ENCODE results near the gene CADM1.

The CADM1 gene

DNA sequence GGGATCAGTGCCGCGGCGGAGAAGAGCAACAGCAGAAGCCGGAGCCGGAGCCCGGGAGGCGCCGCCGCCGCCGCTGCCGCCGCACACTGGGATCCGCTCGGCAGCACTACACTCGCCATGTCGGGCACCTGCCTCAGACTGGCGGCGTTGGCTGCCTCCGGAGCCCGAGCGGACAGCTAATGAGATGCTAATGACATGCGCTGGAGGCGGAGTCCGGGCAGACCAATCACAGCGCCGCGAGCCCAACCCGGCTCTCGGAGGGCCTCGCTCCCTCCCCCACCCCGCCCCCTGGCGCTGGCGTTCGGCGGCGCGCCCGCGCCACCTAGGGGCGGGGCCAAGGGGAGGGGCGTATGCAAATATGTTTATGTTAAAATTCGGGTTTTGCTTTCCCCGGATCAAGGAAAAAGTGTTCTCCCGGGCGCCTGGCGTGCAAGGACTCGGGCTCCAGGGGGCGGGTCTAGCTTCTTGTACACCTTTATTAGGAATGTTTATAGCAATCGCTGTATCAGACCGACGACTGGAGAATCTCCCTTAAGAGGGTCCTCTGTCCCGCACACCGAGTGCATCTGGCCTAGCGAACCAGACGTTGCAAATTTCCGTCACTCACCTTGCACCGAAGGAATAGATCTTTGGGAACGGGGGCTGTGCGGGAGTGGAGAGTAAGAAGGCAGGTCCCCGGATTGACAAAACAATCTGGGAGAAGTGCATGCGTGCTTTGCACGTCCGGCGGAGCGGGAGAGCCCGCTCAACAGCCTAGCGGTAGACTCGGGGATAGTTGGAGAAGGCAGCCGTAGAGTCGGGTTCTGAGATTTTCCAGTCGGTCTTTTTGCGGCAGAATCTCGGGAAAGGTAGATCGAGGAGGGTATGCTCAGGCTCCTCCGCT is at the start of gene CADM1:
TSS of gene CADM1 (minus strand) at position 140 of the 883 bp plus-strand sequence.
- Histone ChIP-seq H3K27me3 (ENCODE audit: low read depth, low read length) (peaks cover 10% of the 10 kb centered on the region), H3K27ac (ENCODE audit: low read length) (peak within 1 kb of the TSS; percentile 82)

DNA sequence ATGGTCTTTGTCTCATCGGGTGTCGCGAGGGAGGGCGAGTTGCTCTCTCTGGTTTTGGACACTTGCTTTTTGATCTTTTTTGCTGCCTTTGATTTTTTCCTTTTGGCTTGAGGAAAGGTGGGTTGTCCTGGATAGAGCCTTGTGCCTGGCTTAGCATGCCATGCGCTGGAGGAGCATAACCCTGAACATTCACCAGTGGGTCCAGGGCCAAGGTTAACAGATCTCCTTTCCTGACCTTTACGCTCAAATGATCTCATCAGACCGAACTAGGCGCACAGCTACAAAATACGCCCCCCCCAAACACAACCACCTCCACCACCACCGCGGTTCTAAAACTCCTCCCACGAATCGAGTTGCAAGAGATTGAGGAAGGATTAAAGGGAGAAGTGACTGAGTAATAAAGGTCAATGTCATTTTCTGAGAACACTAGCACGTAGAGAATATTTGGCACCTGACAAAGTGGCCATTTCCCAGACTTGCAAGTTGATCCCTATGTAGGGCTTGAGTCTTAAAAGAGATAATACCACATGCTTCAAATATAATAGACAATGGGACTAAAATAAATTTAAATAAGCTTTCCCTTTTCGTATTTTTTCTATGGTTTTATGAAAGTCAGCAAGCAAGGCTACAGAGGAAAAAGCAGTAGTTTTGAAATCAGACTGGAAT is 48.7 kb upstream of the CADM1 start:
- Histone ChIP-seq H3K27me3 (ENCODE audit: low read depth, low read length) (no peaks in the 10 kb centered on the region), H3K36me3 (ENCODE audit: control insufficient read depth in 1 of 2, insufficient read depth in 2 of 2, low read length in 2 of 2) (no peaks in the 10 kb centered on the region), H3K4me1 (ENCODE audit: control insufficient read depth in 1 of 2, insufficient read depth in 2 of 2, low read length in 2 of 2) (no peaks in the 10 kb centered on the region), H3K9me3 (ENCODE audit: control insufficient read depth in 1 of 2, low read length in 2 of 2) (no peaks in the 10 kb centered on the region), H3K4me3 (ENCODE audit: low read depth in 1 of 2, low read length in 2 of 2) (no peak overlapping the region), H3K27ac (ENCODE audit: low read length) (no peak overlapping the region)

More for the DNA sequence above, at the start of gene CADM1:
- no peaks in the 10 kb centered on the region for H3K9me3 ChIP-seq (ENCODE audit: control insufficient read depth in 1 of 2, low read length in 2 of 2)
- H3K36me3 ChIP-seq (ENCODE audit: control insufficient read depth in 1 of 2, insufficient read depth in 2 of 2, low read length in 2 of 2), result no peaks in the 10 kb centered on the region
- peak within 1 kb of the TSS; percentile 95 for H3K4me3 ChIP-seq (ENCODE audit: low read depth in 1 of 2, low read length in 2 of 2)
- peaks cover 0 to 11% of the 10 kb centered on the region in 2 donors for H3K4me1 ChIP-seq (ENCODE audit: control insufficient read depth in 1 of 2, insufficient read depth in 2 of 2, low read length in 2 of 2)

DNA sequence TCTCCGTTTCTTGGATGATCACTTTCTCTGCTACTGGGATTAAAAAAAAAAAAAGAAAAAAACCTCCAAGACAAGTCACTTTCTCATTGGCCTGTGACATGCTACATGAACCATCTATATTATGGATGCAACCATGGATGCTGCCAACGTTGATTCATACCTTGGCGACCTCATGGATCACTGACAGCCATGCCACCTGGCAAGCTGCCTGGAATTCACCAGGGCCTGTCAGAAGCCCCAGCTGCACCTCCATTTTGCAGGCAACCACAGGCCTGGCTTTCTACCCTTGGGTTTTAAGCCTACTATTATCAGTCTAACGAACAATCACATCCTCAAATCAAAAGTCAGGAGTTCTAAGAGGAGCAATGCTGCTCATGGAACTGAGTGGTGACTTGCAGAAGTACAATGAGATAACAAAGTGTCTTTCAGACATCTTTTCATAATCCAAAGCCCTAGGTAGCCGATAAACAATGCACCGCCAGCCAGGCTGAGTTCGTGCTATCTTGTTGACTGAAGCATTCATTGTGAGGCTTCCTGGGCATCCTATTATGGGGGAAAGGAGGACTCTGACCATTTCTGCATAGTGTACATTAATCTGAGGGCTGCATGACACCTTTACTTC is 48.0 kb upstream of the CADM1 start:
- Histone ChIP-seq H3K36me3 (ENCODE audit: control insufficient read depth in 1 of 2, insufficient read depth in 2 of 2, low read length in 2 of 2) (no peaks in the 10 kb centered on the region), H3K27ac (ENCODE audit: low read length) (no peak overlapping the region), H3K27me3 (ENCODE audit: low read depth, low read length) (no peaks in the 10 kb centered on the region), H3K4me1 (ENCODE audit: control insufficient read depth in 1 of 2, insufficient read depth in 2 of 2, low read length in 2 of 2) (no peaks in the 10 kb centered on the region), H3K9me3 (ENCODE audit: control insufficient read depth in 1 of 2, low read length in 2 of 2) (no peaks in the 10 kb centered on the region), H3K4me3 (ENCODE audit: low read depth in 1 of 2, low read length in 2 of 2) (no peak overlapping the region)

DNA sequence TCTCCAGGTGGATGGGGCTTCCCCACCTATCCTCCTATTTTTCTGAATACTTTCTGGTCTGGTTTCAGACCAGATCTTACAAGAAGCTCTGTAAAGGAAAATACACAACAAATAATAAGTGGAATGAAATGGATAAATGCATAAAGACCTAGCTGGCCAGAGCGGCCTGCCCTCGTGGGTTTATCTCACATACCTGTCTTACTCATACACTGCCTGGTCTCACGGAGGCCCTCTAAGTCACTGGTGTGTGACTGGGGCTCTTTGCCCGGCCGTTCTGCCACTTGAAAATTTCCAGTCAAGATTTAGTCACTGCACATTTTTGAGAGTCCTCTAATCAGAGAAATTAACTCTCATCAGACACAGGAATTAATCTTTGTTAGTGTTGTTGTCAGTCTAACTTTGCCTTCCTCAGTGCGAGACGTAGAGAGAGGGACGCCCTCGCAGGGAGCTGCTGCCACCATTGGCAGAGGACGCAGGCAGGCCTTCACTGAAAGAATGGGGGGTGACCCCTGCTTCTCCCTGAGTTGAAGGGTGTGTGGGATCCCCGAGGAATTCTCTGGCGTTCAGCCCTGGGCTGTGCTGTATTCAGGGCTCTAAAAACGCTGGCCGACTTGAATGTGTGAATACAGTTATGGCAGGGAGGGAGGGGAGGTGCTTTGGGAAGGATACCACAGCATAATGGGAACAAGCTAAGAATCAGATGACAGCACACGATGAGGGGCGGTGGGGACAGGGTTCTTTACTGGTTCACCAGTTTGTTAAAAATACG is 46.3 kb upstream of the CADM1 start:
- no peaks in the 10 kb centered on the region for H3K36me3 ChIP-seq (ENCODE audit: control insufficient read depth in 1 of 2, insufficient read depth in 2 of 2, low read length in 2 of 2)
- no peaks in the 10 kb centered on the region for H3K4me1 ChIP-seq (ENCODE audit: control insufficient read depth in 1 of 2, insufficient read depth in 2 of 2, low read length in 2 of 2)
- H3K27me3 ChIP-seq (ENCODE audit: low read depth, low read length), result no peaks in the 10 kb centered on the region
- no peak overlapping the region for H3K4me3 ChIP-seq (ENCODE audit: low read depth in 1 of 2, low read length in 2 of 2)
- H3K9me3 ChIP-seq (ENCODE audit: control insufficient read depth in 1 of 2, low read length in 2 of 2), result no peaks in the 10 kb centered on the region
- H3K27ac ChIP-seq (ENCODE audit: low read length), result no peak overlapping the region

DNA sequence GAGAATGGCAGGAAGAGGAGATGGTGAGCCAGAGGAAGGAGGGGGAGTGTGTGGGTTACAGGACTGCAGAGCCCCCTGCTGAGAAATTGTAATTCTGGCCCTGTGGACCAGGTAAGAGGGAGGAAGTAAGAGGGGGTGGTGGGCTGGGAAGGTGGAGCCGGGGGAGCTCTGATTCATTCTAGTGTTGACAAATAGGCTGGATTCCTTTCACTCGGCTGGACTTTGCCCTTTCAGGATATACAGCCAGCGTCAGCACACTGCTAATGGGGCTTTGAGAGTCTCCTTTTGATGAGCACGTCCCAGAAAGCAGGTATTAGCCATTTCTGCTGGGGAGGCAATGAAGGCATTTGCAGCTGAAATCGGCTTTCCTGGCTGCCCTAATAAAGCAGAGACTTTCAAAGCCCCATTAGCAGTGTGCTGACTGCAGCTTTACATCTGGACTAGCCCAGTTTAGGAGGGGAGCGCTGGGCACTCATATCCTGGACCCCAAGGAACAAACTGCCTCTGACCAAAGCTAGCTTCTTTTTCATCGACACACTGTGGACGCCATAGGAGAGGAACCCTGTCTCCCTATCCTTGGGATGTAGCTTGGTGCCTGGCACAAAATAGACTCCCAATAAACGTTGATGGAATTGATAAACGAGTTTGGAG is 44.8 kb upstream of the CADM1 start:
- no peak overlapping the region for H3K4me3 ChIP-seq (ENCODE audit: low read depth in 1 of 2, low read length in 2 of 2)
- H3K9me3 ChIP-seq (ENCODE audit: control insufficient read depth in 1 of 2, low read length in 2 of 2), result no peaks in the 10 kb centered on the region
- no peaks in the 10 kb centered on the region for H3K4me1 ChIP-seq (ENCODE audit: control insufficient read depth in 1 of 2, insufficient read depth in 2 of 2, low read length in 2 of 2)
- H3K27ac ChIP-seq (ENCODE audit: low read length), result no peak overlapping the region
- H3K36me3 ChIP-seq (ENCODE audit: control insufficient read depth in 1 of 2, insufficient read depth in 2 of 2, low read length in 2 of 2), result no peaks in the 10 kb centered on the region
- H3K27me3 ChIP-seq (ENCODE audit: low read depth, low read length), result no peaks in the 10 kb centered on the region

DNA sequence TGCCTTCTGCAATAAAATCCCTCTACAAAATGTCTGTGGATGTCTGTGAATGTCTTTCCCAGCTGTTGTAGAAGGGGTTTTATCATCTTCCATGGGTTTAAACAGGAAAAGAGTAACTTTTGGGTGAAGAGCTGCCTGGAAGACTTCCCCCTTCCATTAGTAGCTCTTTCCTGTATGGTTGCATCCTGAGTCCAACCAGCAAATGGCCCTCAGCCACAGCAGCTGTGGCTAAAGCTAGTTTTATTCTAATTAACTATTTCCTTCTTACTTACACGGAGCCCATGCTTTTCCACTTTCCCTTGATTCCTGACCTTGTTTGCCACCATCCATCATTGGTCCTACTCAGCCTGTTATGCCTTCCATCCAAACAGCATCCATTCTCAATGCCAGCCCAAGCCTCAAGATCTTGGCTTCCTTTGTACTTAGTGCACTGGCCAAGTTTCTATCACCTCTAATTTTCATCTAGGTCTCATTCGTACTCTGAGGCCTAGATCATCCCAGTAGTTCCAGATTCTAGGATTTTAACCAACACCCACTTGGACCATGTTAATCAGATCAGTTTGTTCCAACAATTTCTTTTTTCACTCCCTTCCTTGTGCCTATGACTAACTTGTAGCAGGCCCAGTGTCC is 41.5 kb upstream of the CADM1 start:
- no peaks in the 10 kb centered on the region for H3K27me3 ChIP-seq (ENCODE audit: low read depth, low read length)
- H3K27ac ChIP-seq (ENCODE audit: low read length), result no peak overlapping the region
- H3K36me3 ChIP-seq (ENCODE audit: control insufficient read depth in 1 of 2, insufficient read depth in 2 of 2, low read length in 2 of 2), result no peaks in the 10 kb centered on the region
- H3K9me3 ChIP-seq (ENCODE audit: control insufficient read depth in 1 of 2, low read length in 2 of 2), result no peaks in the 10 kb centered on the region
- no peaks in the 10 kb centered on the region for H3K4me1 ChIP-seq (ENCODE audit: control insufficient read depth in 1 of 2, insufficient read depth in 2 of 2, low read length in 2 of 2)
- no peak overlapping the region for H3K4me3 ChIP-seq (ENCODE audit: low read depth in 1 of 2, low read length in 2 of 2)

DNA sequence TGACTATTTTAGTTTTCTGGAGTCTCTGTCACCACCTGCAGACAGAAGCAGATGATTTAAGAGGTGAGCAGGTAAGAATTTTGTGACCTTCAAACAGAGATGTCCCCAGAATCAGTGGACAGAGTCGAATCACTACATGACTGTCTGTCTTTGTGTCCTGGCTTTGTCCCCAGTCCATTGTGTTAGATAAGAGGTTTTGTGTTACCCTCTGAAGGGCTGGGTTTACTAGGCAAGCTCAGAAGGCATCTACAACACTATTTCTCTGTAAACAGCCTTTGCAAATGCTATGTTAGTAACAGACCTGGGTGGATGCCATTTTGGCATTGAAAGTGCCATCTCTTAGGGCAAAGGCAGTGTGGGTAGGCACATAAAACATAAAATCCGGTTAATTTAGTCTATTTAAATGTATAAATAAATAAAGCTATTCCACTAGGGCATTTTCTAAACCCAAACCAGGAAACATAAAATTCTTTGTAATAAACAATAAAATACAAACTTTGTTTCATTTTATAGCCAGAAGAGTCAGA is 40.3 kb upstream of the CADM1 start:
- Histone ChIP-seq H3K27ac (ENCODE audit: low read length) (no peak overlapping the region), H3K27me3 (ENCODE audit: low read depth, low read length) (no peaks in the 10 kb centered on the region), H3K4me1 (ENCODE audit: control insufficient read depth in 1 of 2, insufficient read depth in 2 of 2, low read length in 2 of 2) (no peaks in the 10 kb centered on the region), H3K9me3 (ENCODE audit: control insufficient read depth in 1 of 2, low read length in 2 of 2) (no peaks in the 10 kb centered on the region), H3K36me3 (ENCODE audit: control insufficient read depth in 1 of 2, insufficient read depth in 2 of 2, low read length in 2 of 2) (no peaks in the 10 kb centered on the region), H3K4me3 (ENCODE audit: low read depth in 1 of 2, low read length in 2 of 2) (no peak overlapping the region)

DNA sequence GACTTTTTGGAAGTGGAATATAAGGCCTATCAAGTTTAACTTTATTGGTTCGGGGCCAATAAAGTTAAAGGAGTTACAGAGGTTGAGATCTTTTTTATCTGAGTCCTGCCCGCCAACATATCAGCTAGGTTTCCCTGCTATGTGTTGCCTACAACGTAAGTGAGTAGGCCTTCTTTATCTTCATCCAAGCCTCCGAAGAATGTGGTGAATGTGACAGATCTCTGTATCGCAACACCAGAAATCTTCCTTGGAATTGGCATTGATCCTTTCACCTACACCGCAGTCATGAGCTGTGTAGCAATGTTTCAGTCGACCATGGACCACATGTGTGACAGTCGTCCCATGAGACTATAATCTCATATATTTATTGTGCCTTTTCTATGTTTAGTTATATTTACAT is 37.3 kb upstream of the CADM1 start:
- no peak overlapping the region for H3K27ac ChIP-seq (ENCODE audit: low read length)
- no peaks in the 10 kb centered on the region for H3K27me3 ChIP-seq (ENCODE audit: low read depth, low read length)
- H3K9me3 ChIP-seq (ENCODE audit: control insufficient read depth in 1 of 2, low read length in 2 of 2), result no peaks in the 10 kb centered on the region
- H3K4me1 ChIP-seq (ENCODE audit: control insufficient read depth in 1 of 2, insufficient read depth in 2 of 2, low read length in 2 of 2), result no peaks in the 10 kb centered on the region
- no peaks in the 10 kb centered on the region for H3K36me3 ChIP-seq (ENCODE audit: control insufficient read depth in 1 of 2, insufficient read depth in 2 of 2, low read length in 2 of 2)
- no peak overlapping the region for H3K4me3 ChIP-seq (ENCODE audit: low read depth in 1 of 2, low read length in 2 of 2)

DNA sequence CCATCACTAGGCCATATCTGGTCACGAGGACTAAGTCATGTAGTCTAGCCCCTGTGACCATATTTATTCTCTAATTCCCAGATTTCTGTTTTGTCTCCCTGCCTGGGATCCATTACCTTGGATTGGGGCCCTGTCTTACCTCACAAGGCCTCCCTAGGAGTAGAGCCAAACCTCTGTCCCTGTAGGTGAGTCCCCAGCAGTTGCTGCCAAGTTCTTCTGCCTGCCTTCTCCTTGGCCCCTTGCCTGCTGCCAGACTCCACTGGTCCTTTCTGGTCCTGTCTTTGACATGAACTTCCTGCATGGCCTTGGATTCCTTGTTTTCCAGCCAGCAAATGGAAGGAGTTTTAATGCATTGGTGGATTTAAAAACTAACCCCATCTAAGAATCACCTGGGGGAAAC is 35.6 kb upstream of the CADM1 start:
- Histone ChIP-seq H3K4me1 (ENCODE audit: control insufficient read depth in 1 of 2, insufficient read depth in 2 of 2, low read length in 2 of 2) (no peaks in the 10 kb centered on the region), H3K27ac (ENCODE audit: low read length) (no peak overlapping the region), H3K27me3 (ENCODE audit: low read depth, low read length) (no peaks in the 10 kb centered on the region), H3K36me3 (ENCODE audit: control insufficient read depth in 1 of 2, insufficient read depth in 2 of 2, low read length in 2 of 2) (no peaks in the 10 kb centered on the region), H3K9me3 (ENCODE audit: control insufficient read depth in 1 of 2, low read length in 2 of 2) (no peaks in the 10 kb centered on the region), H3K4me3 (ENCODE audit: low read depth in 1 of 2, low read length in 2 of 2) (no peak overlapping the region)

DNA sequence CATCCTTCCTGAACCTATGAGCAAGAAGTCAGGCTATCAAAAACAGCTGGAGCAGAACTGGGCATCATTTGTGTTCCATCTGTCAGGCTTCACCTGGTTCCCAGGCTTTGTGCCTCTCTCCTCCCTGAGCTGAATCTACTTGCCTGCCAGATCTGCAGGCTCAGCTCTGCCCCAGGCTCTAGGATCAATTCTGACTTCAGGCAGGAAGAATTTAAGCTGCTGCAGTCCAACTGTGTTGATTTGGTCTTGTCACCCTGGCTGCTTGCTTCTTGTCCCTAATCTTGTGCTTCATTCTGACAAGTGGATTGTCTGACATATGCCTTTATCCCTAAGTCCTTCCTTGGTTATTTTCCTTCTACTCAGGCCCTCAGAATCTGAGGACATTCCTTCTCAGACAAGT is 31.6 kb upstream of the CADM1 start:
- Histone ChIP-seq H3K9me3 (ENCODE audit: control insufficient read depth in 1 of 2, low read length in 2 of 2) (no peaks in the 10 kb centered on the region), H3K27me3 (ENCODE audit: low read depth, low read length) (no peaks in the 10 kb centered on the region), H3K36me3 (ENCODE audit: control insufficient read depth in 1 of 2, insufficient read depth in 2 of 2, low read length in 2 of 2) (no peaks in the 10 kb centered on the region), H3K27ac (ENCODE audit: low read length) (no peak overlapping the region), H3K4me1 (ENCODE audit: control insufficient read depth in 1 of 2, insufficient read depth in 2 of 2, low read length in 2 of 2) (no peaks in the 10 kb centered on the region), H3K4me3 (ENCODE audit: low read depth in 1 of 2, low read length in 2 of 2) (no peak overlapping the region)

Data from muscle layer of duodenum (tissue), 2 donors.